SK-N-SH (cell line): Measurements from ENCODE around the gene SLC10A1. TPM values are rescaled to one million over a fixed set of nuclear protein-coding genes. Genes with fewer than 3 reads are reported as not detected.
A peak's percentile ranks its signal among the peaks of the same experiment; 100 is the strongest.

Experiments used
- CTCF ChIA-PET: fragments of 300-600, 350-600 bp; formaldehyde crosslinking; extraction: SDS; loops from one replicate; lab custom pipeline; 2021; lab: Yijun Ruan, JAX
- POLR2A ChIA-PET: fragments of 350-600 bp; sonication (Branson Sonifier 250); formaldehyde crosslinking; extraction: SDS; loops from one replicate; lab custom pipeline; 2020; ENCODE audit warnings: antibody characterized with exemption, inconsistent platforms; lab: Yijun Ruan, JAX
- DNase-seq: peaks from one replicate; pipeline ENCODE4 v3.0.0; 2012
- H2AFZ ChIP-seq: fragments of 200-600 bp; sonication (generic); 2 replicates; pipeline ENCODE4 v1.8.1; 2016; ENCODE audit warnings: antibody characterized with exemption, mild to moderate bottlenecking, low read depth
- H3F3A ChIP-seq: fragments of 200-600 bp; sonication (generic); replicated peaks from 2 replicates; pipeline ENCODE3; 2016; ENCODE audit warnings: antibody characterized with exemption, mild to moderate bottlenecking; ENCODE audit not compliant: insufficient read depth
- H3K27ac ChIP-seq, 2 experiments: fragments of 200-500 bp in 1 of 2; fragments of 200-600 bp in 1 of 2; sonication (Bioruptor generic) in 1 of 2; sonication (generic), shearing (Covaris generic) in 1 of 2; 2 replicates each; pipeline versions ENCODE4 v1.5.1 to v1.6.1; 2014 to 2016; ENCODE audit warnings: low read depth in 2 of 2, inconsistent platforms in 1 of 2, low read length in 1 of 2, mild to moderate bottlenecking in 1 of 2, mixed read lengths in 1 of 2
- H3K27me3 ChIP-seq: fragments of 200-600 bp; sonication (generic), shearing (Covaris generic); 2 replicates; pipeline ENCODE4 v1.6.1; 2016; ENCODE audit warnings: mixed run types; ENCODE audit not compliant: insufficient read depth
- H3K36me3 ChIP-seq, 2 experiments: fragments of 200-500 bp in 1 of 2; fragments of 200-600 bp in 1 of 2; sonication (Bioruptor generic) in 1 of 2; sonication (generic) in 1 of 2; replicated peaks in 1 of 2; 2 replicates each; pipeline versions ENCODE3 to v1.5.1; 2014 to 2016; ENCODE audit warnings: low read length in 1 of 2, mild to moderate bottlenecking in 1 of 2; ENCODE audit not compliant: insufficient read depth in 2 of 2, control insufficient read depth in 1 of 2
- H3K4me1 ChIP-seq, 2 experiments: fragments of 200-500 bp in 1 of 2; fragments of 200-600 bp in 1 of 2; sonication (Bioruptor generic) in 1 of 2; sonication (generic), shearing (Covaris generic) in 1 of 2; 2 replicates each; pipeline versions ENCODE4 v1.5.1 to v1.6.1; 2014 to 2016; ENCODE audit warnings: low read depth in 1 of 2, low read length in 1 of 2, mixed run types in 1 of 2; ENCODE audit not compliant: insufficient read depth in 2 of 2, control insufficient read depth in 1 of 2
- H3K4me2 ChIP-seq: fragments of 200-600 bp; sonication (generic), shearing (Covaris generic); 2 replicates; pipeline ENCODE4 v1.6.1; 2017; ENCODE audit warnings: mixed run types
- H3K4me3 ChIP-seq, 2 experiments: fragments of 200-500 bp in 1 of 2; fragments of 200-600 bp in 1 of 2; sonication (Bioruptor generic) in 1 of 2; sonication (generic), shearing (Covaris generic) in 1 of 2; 2 replicates each; pipeline versions ENCODE4 v1.5.1 to v1.8.1; 2014 to 2016; ENCODE audit warnings: low read depth in 2 of 2, inconsistent platforms in 1 of 2, low read length in 1 of 2, mild to moderate bottlenecking in 1 of 2, mixed read lengths in 1 of 2, moderate library complexity in 1 of 2
- H3K79me2 ChIP-seq: fragments of 200-600 bp; sonication (generic); 2 replicates; pipeline ENCODE4 v1.8.1; 2017; ENCODE audit warnings: mild to moderate bottlenecking; ENCODE audit not compliant: insufficient read depth
- H3K9ac ChIP-seq: fragments of 200-600 bp; sonication (generic); 2 replicates; pipeline ENCODE4 v1.6.1; 2017; ENCODE audit warnings: mixed run types
- H3K9me2 ChIP-seq: fragments of 200-600 bp; sonication (generic); 2 replicates; pipeline ENCODE4 v1.6.1; 2017; ENCODE audit warnings: mixed run types
- H3K9me3 ChIP-seq: fragments of 200-600 bp; sonication (generic); 2 replicates; pipeline ENCODE4 v1.6.1; 2017; ENCODE audit warnings: mixed run types, mild to moderate bottlenecking, moderate library complexity
- H4K20me1 ChIP-seq: fragments of 200-600 bp; sonication (generic); 2 replicates; pipeline ENCODE4 v1.6.1; 2017; ENCODE audit warnings: mild to moderate bottlenecking, mixed run types; ENCODE audit not compliant: insufficient read depth
- EZH2phosphoT487 ChIP-seq: fragments of 200-600 bp; sonication (generic); IDR thresholded peaks from 2 replicates; pipeline ENCODE4 v1.6.1; 2017; ENCODE audit warnings: low read depth, mixed run types, mild to moderate bottlenecking, antibody characterized with exemption, moderate library complexity, borderline replicate concordance
- FOXM1 ChIP-seq: IDR thresholded peaks from 2 replicates; pipeline ENCODE4 v1.4.0; 2012; ENCODE audit warnings: low read depth, mild to moderate bottlenecking
- GABPA ChIP-seq: IDR thresholded peaks from 2 replicates; pipeline ENCODE4 v1.4.0; 2012; ENCODE audit warnings: low read depth, mild to moderate bottlenecking
- MEF2A ChIP-seq: IDR thresholded peaks from 2 replicates; pipeline ENCODE4 v1.4.0; 2012; ENCODE audit warnings: low read depth, borderline replicate concordance
- MXI1 ChIP-seq: IDR thresholded peaks from 2 replicates; pipeline ENCODE4 v1.6.1; 2012; ENCODE audit warnings: mild to moderate bottlenecking, low read depth, low read length, improper control_type of control experiment
- NFIC ChIP-seq: IDR thresholded peaks from 2 replicates; pipeline ENCODE4 v1.4.0; 2012; ENCODE audit warnings: borderline replicate concordance
- NRF1 ChIP-seq: IDR thresholded peaks from 2 replicates; pipeline ENCODE4 v1.6.1; 2012; ENCODE audit warnings: low read depth, mild to moderate bottlenecking, low read length
- POLR2AphosphoS5 ChIP-seq: IDR thresholded peaks from 2 replicates; pipeline ENCODE4 v1.6.1; 2012; ENCODE audit warnings: low read depth, low read length
- RCOR1 ChIP-seq: fragments of 150-350 bp; IDR thresholded peaks from 2 replicates; pipeline ENCODE4 v1.6.1; 2017; ENCODE audit warnings: antibody characterized with exemption, low read length
- REST ChIP-seq: IDR thresholded peaks from 2 replicates; pipeline ENCODE4 v1.6.1; 2012; ENCODE audit warnings: mild to moderate bottlenecking, low read depth, low read length, moderate library complexity
- RFX5 ChIP-seq: IDR thresholded peaks from 2 replicates; pipeline ENCODE4 v1.6.1; 2012; ENCODE audit warnings: mild to moderate bottlenecking, improper control_type of control experiment, low read length
- RXRA ChIP-seq: IDR thresholded peaks from 2 replicates; pipeline ENCODE4 v1.4.0; 2012; ENCODE audit warnings: low read depth, mild to moderate bottlenecking, borderline replicate concordance
- TCF12 ChIP-seq: IDR thresholded peaks from 2 replicates; pipeline ENCODE4 v1.4.0; 2012
- TEAD4 ChIP-seq: IDR thresholded peaks from 2 replicates; pipeline ENCODE4 v1.4.0; 2012; ENCODE audit warnings: mild to moderate bottlenecking, borderline replicate concordance; ENCODE audit not compliant: insufficient read depth
- USF2 ChIP-seq: fragments of 150-350 bp; IDR thresholded peaks from 2 replicates; pipeline ENCODE4 v1.6.1; 2017; ENCODE audit warnings: antibody characterized with exemption, low read length, low read depth, borderline replicate concordance
- YY1 ChIP-seq: IDR thresholded peaks from 2 replicates; pipeline ENCODE4 v1.4.0; 2012; ENCODE audit warnings: low read depth, mild to moderate bottlenecking
- ZBTB33 ChIP-seq: IDR thresholded peaks from 2 replicates; pipeline ENCODE4 v1.4.0; 2012; ENCODE audit warnings: low read depth, borderline replicate concordance
- WGBS: methylation state at CpG from one replicate; pipeline ENCODE4 v1.1.6; 2017; ENCODE audit warnings: low lambda C conversion rate; 5-methylcytosine and 5-hydroxymethylcytosine counted together
- polyA plus RNA-seq, 3 experiments: library from polyadenylated mRNA; depleted of rRNA; stranded (reverse); fragments of >200 nt; gene quantifications; 2 replicates each; pipeline ENCODE4 v1.2.3, GENCODE V29; 2012

SLC10A1 gene
- polyA plus RNA-seq, 1 of the 3 experiments (the other 2 are of a cell fraction), result not detected

GRCh38 chr14:69768873-69769272 is 28.2 kb downstream of the SLC10A1 start:
- Histone ChIP-seq H3K27me3 (no peaks in the 10 kb centered on the region), H3K4me2 (peak overlapping the region; percentile 84), H3K79me2 (peaks cover 48% of the 10 kb centered on the region), H3K9me3 (no peaks in the 10 kb centered on the region), H3F3A (peaks cover 39% of the 10 kb centered on the region), H3K9ac (peak overlapping the region; percentile 100; the same call in 1 of the 2 replicates), H3K4me1 (peaks cover 7 to 23% of the 10 kb centered on the region in 2 experiments; a peak in 3 of 4 replicates), H3K4me3 (peak overlapping the region; percentile 97 to 100), H2AFZ (no peak overlapping the region), H4K20me1 (peaks cover 37% of the 10 kb centered on the region), H3K9me2 (no peaks in the 10 kb centered on the region), H3K36me3 (peaks cover 56 to 60% of the 10 kb centered on the region in 2 experiments), H3K27ac (no peak overlapping the region)
- DNase-seq, result no peak
- ChIA-PET POLR2A (no interaction called here), CTCF (no interaction called here)
- 92% methylated on average over 8 of the region's 8 CpGs for WGBS
- TF ChIP-seq YY1, result no peak
- TF ChIP-seq FOXM1, result no peak
- TF ChIP-seq RCOR1, result no peak
- no peak for TF ChIP-seq MXI1
- no peak for TF ChIP-seq TEAD4
- TF ChIP-seq RXRA, result no peak
- no peak for TF ChIP-seq TCF12
- TF ChIP-seq NRF1, result no peak
- no peak for TF ChIP-seq ZBTB33

GRCh38 chr14:69767369-69767999 is 29.6 kb downstream of the SLC10A1 start:
- Histone ChIP-seq H2AFZ (no peak overlapping the region), H3K9me2 (no peaks in the 10 kb centered on the region), H3K9ac (peak overlapping the region; percentile 100), H3K4me3 (peak overlapping the region; percentile 97 to 100), H3F3A (peaks cover 33% of the 10 kb centered on the region), H3K79me2 (peaks cover 48% of the 10 kb centered on the region), H3K36me3 (peaks cover 44 to 48% of the 10 kb centered on the region in 2 experiments), H3K4me2 (peak overlapping the region; percentile 84), H3K9me3 (no peaks in the 10 kb centered on the region), H3K4me1 (peaks cover 7 to 23% of the 10 kb centered on the region in 2 experiments; a peak in 3 of 4 replicates), H4K20me1 (peaks cover 37% of the 10 kb centered on the region), H3K27me3 (no peaks in the 10 kb centered on the region), H3K27ac (peak overlapping the region; percentile 98)
- WGBS, result under 1% methylated on average over 25 of the region's 54 CpGs
- ChIA-PET CTCF (interaction anchor here (0.8 to 0.9 kb wide), 2 partner anchors 36 to 40 kb away, joined by 3 read pairs; no protein-coding TSS in a partner anchor), POLR2A (interaction anchor here (0.7 to 2.2 kb wide), 5 partner anchors 9 to 262 kb away, joined by 3 to 13 read pairs (median 3); no protein-coding TSS in a partner anchor)
- DNase-seq, result peak; percentile 94
- TF ChIP-seq MXI1 (peak; percentile 53; the same call in 1 of the 2 replicates), RFX5 (no peak), RXRA (no peak), EZH2phosphoT487 (no peak), NRF1 (peak; percentile 58; the same call in 1 of the 2 replicates), ZBTB33 (peak; percentile 96), USF2 (no peak), TEAD4 (peak; percentile 66), NFIC (no peak), POLR2AphosphoS5 (no peak; the same call in 1 of the 2 replicates), MEF2A (no peak), REST (no peak; the same call in 1 of the 2 replicates), GABPA (no peak)
